HEK293 (cell line): ENCODE results near the gene ARHGAP28.
A peak's percentile ranks its signal among the peaks of the same experiment; 100 is the strongest.

Experiments used
- CTCF ChIA-PET: fragments of 350-600 bp; formaldehyde crosslinking; extraction: SDS; loops from one replicate; lab custom pipeline; 2021; ENCODE audit warnings: antibody characterized with exemption; lab: Yijun Ruan, JAX
- POLR2A ChIA-PET: fragments of 300-600 bp; formaldehyde crosslinking; extraction: SDS; loops from one replicate; lab custom pipeline; 2020; ENCODE audit warnings: antibody characterized with exemption, inconsistent platforms; lab: Yijun Ruan, JAX
- H3K27ac ChIP-seq: fragments of 200-500 bp; sonication (Bioruptor generic); 2 replicates; pipeline ENCODE4 v1.5.1; 2014; ENCODE audit warnings: low read depth, low read length, control low read depth, inconsistent platforms; ENCODE audit errors: extremely low read depth
- H3K36me3 ChIP-seq, 2 experiments: fragments of 200-500 bp in 1 of 2; sonication (Bioruptor generic) in 1 of 2; 1 replicate in 1 of 2; 2 replicates in 1 of 2; pipeline ENCODE4 v1.5.1; 2014 to 2017; ENCODE audit warnings: inconsistent platforms in 2 of 2, low read length in 2 of 2; ENCODE audit not compliant: control insufficient read depth in 2 of 2, insufficient read depth in 1 of 2
- H3K4me1 ChIP-seq: fragments of 200-500 bp; sonication (Bioruptor generic); 2 replicates; pipeline ENCODE4 v1.5.1; 2014; ENCODE audit warnings: mild to moderate bottlenecking, low read length, inconsistent platforms; ENCODE audit not compliant: control insufficient read depth, insufficient read depth
- H3K4me3 ChIP-seq: 2 replicates; pipeline ENCODE4 v1.5.1; 2011; ENCODE audit warnings: low read depth, mild to moderate bottlenecking, control low read depth, low read length, moderate library complexity
- H3K9me3 ChIP-seq: fragments of 200-500 bp; sonication (Bioruptor generic); 2 replicates; pipeline ENCODE4 v1.5.1; 2014; ENCODE audit warnings: low read depth, low read length, inconsistent platforms; ENCODE audit not compliant: control insufficient read depth, insufficient read depth
- PRDM1 ChIP-seq: fragments of 450-650 bp; formaldehyde crosslinking; IDR thresholded peaks from 2 replicates; pipeline ENCODE4; 2016; ENCODE audit warnings: missing biosample characterization, missing genetic modification characterization
- REPIN1 ChIP-seq: fragments of 450-650 bp; formaldehyde crosslinking; IDR thresholded peaks from 2 replicates; pipeline ENCODE4 v1.5.1; 2017; ENCODE audit warnings: missing biosample characterization, missing genetic modification characterization, low read depth
- REST ChIP-seq: fragments of 450-650 bp; formaldehyde crosslinking; IDR thresholded peaks from 2 replicates; pipeline ENCODE4 v1.5.1; 2016; ENCODE audit warnings: missing biosample characterization, missing genetic modification characterization
- ZFP41 ChIP-seq: fragments of 450-650 bp; formaldehyde crosslinking; IDR thresholded peaks from 2 replicates; pipeline ENCODE4 v1.5.1; 2016; ENCODE audit warnings: missing biosample characterization, missing genetic modification characterization, borderline replicate concordance
- ZNF146 ChIP-seq: fragments of 450-650 bp; formaldehyde crosslinking; IDR thresholded peaks from 2 replicates; pipeline ENCODE4 v1.5.1; 2016; ENCODE audit warnings: missing biosample characterization, missing genetic modification characterization
- ZNF645 ChIP-seq: fragments of 450-650 bp; formaldehyde crosslinking; IDR thresholded peaks from 2 replicates; pipeline ENCODE4; 2016; ENCODE audit warnings: missing biosample characterization, missing genetic modification characterization
- ZNF654 ChIP-seq: fragments of 450-650 bp; formaldehyde crosslinking; IDR thresholded peaks from 2 replicates; pipeline ENCODE4 v1.5.1; 2016; ENCODE audit warnings: low read depth, missing biosample characterization, missing genetic modification characterization
- TF ChIP-seq, protein P1 (sequence below): fragments of 450-650 bp; formaldehyde crosslinking; IDR thresholded peaks from 2 replicates; pipeline ENCODE4 v1.5.1; 2016; ENCODE audit warnings: missing biosample characterization, missing genetic modification characterization
- TF ChIP-seq, protein P2 (sequence below): fragments of 450-650 bp; formaldehyde crosslinking; IDR thresholded peaks from 2 replicates; pipeline ENCODE4 v1.5.1; 2016; ENCODE audit warnings: missing biosample characterization, missing genetic modification characterization, low read depth

ARHGAP28 gene

DNA sequence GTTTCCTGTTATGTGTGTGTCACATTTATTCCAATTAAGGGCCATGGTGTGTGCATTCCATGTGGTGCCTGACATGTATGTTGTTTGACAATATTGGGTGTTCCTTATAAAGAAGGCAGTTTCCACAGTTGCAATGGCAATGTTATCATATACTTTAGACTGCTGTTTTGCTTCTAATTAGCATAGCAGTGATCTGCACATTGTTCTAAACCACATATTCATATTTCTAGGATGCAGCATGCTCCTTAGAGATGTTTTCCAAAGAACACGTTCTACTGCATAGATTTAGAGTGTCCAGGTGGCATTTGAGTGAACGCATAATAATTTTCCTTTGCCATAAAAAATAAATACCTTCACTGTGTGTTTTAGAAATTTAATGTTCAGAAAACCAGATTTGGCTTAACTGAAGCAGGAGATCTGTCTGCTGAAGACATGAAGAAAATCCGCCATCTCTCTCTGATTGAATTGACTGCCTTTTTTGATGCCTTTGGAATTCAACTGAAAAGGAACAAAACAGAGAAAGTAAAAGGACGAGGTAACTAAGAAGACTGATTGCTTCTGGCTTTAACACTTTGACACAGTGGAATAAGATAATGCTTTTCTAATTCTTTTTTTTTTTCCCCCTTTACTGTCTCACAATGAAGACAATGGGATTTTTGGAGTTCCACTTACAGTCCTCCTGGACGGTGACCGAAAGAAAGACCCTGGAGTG lies 143.7 kb downstream of the ARHGAP28 start:
- Histone ChIP-seq H3K9me3 (no peaks in the 10 kb centered on the region), H3K4me3 (no peak overlapping the region), H3K36me3 (no peaks in the 10 kb centered on the region), H3K4me1 (no peaks in the 10 kb centered on the region), H3K27ac (no peak overlapping the region)
- ChIA-PET CTCF (no interaction called here), POLR2A (no interaction called here)
- TF ChIP-seq ZNF146 (no peak), PRDM1 (tag by site-specific recombination) (peak; percentile 21; the same call in 1 of the 2 replicates)

DNA sequence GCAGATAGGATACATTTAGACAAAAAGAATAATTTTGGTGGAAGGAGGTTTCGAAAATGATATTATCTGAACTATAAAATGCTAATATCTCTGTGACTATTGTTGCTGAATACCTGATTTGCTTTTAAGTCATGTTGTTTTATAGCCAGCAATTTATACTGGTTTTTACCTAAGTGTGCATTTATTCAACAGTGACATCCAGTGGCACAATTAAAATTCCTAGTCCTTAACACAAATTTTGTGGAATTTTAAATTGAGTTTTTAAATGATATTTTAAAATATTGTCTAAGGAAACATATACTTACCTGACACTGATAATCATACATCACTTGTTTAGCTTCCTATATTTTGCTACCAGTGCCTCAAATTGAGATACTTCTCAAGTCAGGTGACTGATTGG lies 144.8 kb downstream of the ARHGAP28 start:
- POLR2A ChIA-PET: no interaction called here
- no peaks in the 10 kb centered on the region for H3K9me3 ChIP-seq
- H3K27ac ChIP-seq: no peak overlapping the region
- TF ChIP-seq ZNF654 (tag by site-specific recombination) (0 out of 2 replicates have a peak, but pooled peaks have one; percentile 23), ZFP41 (tag by site-specific recombination) (no peak)
- TF ChIP-seq, protein P1, sequence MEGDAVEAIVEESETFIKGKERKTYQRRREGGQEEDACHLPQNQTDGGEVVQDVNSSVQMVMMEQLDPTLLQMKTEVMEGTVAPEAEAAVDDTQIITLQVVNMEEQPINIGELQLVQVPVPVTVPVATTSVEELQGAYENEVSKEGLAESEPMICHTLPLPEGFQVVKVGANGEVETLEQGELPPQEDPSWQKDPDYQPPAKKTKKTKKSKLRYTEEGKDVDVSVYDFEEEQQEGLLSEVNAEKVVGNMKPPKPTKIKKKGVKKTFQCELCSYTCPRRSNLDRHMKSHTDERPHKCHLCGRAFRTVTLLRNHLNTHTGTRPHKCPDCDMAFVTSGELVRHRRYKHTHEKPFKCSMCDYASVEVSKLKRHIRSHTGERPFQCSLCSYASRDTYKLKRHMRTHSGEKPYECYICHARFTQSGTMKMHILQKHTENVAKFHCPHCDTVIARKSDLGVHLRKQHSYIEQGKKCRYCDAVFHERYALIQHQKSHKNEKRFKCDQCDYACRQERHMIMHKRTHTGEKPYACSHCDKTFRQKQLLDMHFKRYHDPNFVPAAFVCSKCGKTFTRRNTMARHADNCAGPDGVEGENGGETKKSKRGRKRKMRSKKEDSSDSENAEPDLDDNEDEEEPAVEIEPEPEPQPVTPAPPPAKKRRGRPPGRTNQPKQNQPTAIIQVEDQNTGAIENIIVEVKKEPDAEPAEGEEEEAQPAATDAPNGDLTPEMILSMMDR: peak; percentile 29; the same call in 1 of the 2 replicates
- CTCF ChIA-PET: interaction anchor here (0.7 kb wide), 1 partner anchor 32 kb away, joined by 4 read pairs; no protein-coding TSS in a partner anchor
- H3K4me1 ChIP-seq: no peaks in the 10 kb centered on the region
- no peaks in the 10 kb centered on the region for H3K36me3 ChIP-seq
- no peak overlapping the region for H3K4me3 ChIP-seq

DNA sequence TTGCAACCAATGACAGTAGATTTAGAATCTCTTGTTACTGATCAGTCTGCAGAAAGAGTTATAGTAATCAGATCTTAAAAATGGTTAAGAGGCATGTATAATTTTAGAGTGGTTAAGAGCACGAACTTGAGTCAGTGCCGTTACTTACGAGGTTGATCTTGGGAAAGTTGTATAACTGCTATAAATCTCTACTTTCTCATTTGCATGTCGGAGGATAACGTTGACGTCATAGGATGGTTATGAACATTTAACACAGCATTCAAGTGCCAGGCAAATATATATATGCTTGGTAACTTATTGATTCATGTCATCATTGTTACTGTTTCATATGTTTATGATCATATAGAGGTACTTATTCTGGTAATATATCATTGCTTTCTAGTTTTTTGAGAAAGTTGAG lies 146.2 kb downstream of the ARHGAP28 start:
- ChIA-PET POLR2A (no interaction called here), CTCF (interaction anchor here (1.0 kb wide), 1 partner anchor 44 kb away, joined by 4 read pairs; no protein-coding TSS in a partner anchor)
- H3K9me3 ChIP-seq: no peaks in the 10 kb centered on the region
- H3K4me1 ChIP-seq: no peaks in the 10 kb centered on the region
- no peak overlapping the region for H3K4me3 ChIP-seq
- no peak overlapping the region for H3K27ac ChIP-seq
- TF ChIP-seq, protein P2, sequence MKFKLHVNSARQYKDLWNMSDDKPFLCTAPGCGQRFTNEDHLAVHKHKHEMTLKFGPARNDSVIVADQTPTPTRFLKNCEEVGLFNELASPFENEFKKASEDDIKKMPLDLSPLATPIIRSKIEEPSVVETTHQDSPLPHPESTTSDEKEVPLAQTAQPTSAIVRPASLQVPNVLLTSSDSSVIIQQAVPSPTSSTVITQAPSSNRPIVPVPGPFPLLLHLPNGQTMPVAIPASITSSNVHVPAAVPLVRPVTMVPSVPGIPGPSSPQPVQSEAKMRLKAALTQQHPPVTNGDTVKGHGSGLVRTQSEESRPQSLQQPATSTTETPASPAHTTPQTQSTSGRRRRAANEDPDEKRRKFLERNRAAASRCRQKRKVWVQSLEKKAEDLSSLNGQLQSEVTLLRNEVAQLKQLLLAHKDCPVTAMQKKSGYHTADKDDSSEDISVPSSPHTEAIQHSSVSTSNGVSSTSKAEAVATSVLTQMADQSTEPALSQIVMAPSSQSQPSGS (tag by site-specific recombination): peak; percentile 32; the same call in 1 of the 2 replicates
- TF ChIP-seq ZNF645 (tag by site-specific recombination): no peak
- H3K36me3 ChIP-seq: no peaks in the 10 kb centered on the region

GRCh38 chr18:6876641-6877041 lies 147.1 kb downstream of the ARHGAP28 start:
- ChIA-PET CTCF (no interaction called here), POLR2A (no interaction called here)
- TF ChIP-seq REPIN1 (tag by site-specific recombination): no peak
- 0 out of 2 replicates have a peak, but pooled peaks have one; percentile 45 for TF ChIP-seq REST (tag by site-specific recombination)
- H3K9me3 ChIP-seq: no peaks in the 10 kb centered on the region
- no peaks in the 10 kb centered on the region for H3K36me3 ChIP-seq
- H3K4me1 ChIP-seq: no peaks in the 10 kb centered on the region
- no peak overlapping the region for H3K4me3 ChIP-seq
- no peak overlapping the region for H3K27ac ChIP-seq
